ENCODE results near the gene TSHZ3.

Gene TSHZ3

DNA sequence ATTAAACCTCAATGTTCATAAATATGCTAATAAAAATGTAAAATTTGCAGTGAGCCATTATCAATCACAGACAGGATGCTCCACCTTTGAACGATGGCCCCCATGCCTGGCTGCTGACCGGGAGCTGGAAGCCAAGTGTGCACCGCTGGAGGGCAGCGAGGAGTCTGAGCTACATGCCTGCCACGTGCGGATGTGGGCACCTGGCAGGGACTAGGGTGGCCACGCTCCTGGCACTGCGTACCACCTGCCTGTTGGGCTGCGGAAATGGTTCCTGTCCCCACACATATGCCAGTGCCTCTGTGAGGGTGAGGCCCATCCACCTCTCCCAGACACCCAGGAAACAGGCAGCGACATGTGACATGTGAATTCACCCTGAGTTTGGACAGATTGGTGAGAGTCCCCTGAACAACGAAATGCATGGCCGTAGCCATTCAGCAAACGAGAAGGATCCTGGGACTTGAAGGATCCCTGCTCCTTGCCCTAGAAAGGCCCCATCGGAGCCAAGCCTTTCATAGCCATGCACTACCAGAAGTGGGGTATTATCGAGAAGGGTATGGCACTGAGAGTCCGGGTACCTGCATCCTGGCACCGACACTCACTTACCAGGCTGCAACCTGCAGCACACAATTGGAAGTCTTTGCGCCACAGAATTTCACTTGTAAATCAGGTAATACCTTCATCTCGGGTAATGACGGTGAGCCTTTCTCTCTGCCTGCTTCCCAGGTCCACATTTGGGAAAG is 35.8 kb downstream of the TSHZ3 start:
- DNase-seq: no peak

DNA sequence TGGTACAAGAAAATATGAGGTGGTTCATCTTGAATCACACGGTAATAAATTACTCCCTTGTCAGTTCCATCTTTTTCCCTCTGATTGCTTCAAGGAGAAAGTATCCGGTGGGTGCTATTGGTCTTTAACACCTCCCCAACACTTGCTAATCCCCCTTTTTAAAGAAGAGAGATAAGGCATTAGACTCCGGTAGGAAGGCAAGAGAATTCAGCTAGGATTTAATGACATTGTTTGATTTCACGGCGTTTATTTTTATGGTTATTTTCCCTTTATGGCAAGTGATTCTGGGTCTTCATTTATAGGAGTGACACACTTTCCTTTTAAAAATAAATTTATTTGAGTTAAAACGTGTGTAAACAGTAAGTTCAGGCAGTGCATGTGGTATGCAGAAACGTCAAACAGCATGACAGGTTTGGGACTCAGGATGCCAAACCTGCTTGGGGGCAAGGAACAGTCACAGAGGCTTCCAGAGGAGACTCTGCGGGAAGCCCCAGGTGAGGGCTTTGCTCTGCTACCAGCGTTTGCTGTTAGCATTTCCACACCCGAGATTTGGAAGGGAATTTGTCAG is 36.5 kb downstream of the TSHZ3 start:
- DNase-seq: no peak

DNA sequence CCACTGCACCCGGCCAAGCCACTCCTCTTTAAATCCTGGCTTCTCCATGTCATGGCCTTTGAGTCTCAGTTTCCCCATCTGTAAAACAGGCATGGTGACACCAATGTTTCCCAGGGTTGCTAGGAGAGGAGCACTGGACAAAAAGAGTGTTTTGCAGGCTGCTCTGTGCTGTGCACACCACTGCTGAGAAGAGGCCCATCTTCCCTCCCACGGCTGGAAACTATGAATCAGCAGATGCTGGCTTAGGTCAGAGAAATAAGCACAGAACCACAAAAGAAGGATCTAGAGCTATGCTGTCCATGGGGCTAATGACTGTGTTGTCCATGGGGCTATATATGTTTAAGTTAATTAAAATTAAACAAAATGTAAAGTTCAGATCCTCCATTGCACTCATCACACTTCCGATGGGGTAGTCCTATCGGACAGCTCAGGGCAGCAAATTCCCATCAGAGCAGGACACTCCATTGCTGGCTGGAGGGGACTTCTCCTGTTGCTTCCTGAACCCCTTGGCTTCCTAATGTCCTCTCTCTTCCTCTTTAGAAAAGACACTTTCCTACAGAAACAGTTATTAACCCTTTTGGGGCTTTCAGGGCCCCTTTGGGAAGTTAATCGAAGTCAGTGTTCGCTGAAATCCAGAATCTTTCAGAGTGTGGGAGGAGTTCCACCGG is 37.1 kb downstream of the TSHZ3 start:
- no peak for DNase-seq

DNA sequence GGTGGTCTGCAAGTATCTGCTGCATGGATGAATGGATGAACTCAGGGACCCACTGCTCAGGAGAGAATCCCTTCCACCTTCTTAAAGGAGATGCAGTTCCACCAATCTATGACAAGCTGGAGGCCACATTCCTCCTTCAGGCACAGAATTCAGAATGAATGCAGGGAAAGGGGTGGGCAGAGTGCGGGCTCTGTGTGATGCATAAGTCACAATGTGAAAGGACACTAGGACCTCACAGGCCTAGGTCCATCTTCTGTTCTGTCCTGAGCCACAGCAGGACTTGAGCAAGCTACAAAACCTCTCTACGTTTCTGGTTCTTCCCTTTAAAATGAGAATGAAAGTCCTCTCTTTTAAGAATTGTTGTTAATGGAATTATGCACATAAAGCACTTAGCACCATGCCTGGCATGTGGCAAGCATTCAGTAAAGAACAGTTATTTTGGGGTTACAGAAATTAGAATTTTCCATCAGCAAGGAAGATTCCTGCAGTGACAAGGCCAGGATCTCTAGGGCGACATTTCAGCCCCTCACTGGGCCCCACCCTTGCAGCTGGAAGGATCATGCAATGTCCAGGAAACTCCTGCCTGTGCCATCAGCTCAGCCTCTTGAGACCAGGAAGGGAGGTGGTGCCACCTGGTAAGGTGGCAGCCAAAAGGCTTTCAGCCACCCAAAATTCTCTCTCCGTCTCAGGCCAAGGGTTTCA is 38.7 kb downstream of the TSHZ3 start:
- no peak for DNase-seq

DNA sequence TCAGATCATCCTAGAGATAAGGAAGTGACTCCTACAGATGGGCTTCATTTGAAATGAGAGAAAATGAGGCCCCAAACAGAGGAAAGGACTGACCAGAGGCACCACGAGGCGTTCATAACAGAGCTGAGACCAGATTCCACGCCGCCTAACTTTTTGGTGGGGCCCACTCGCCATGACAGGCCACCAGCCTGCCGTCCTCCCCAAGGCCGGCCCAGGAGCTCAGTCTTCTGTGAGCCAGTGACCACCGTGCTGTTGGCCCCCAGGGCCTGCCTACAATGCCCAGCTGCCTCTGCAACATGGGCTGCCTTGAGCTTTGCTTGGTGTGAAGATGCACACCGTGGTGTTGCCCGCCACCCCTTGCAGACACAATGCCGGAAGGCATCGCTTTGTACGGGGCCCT is 40.5 kb downstream of the TSHZ3 start:
- DNase-seq: no peak

DNA sequence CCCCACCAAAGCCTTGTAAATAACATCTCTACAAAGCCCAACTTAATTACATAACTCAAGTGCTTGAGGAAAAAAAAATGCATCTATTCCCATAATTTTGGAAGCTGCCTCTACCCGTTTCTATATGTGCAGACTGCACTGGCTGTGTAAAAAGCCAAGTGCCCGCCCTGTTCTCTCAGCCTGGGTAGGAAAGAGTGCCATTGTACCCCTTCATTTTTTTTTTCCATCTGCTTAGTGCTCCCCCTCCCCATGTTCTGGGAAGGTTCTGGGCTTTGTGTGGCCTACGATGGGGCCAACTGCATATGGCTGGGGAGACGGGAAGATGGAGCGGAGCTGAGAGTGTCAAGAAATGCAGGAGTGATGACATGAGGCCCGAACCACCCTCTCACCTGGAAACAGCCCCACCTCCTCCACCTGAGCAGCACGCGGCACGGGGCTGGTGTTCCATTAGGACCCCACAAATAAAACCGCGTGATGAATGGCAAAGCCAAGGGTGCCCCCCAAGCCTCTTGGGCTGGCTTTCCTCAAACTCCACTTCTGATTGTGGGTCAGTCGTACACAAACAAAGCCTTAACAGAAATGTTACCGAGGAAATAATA is 42.1 kb downstream of the TSHZ3 start:
- DNase-seq: no peak

DNA sequence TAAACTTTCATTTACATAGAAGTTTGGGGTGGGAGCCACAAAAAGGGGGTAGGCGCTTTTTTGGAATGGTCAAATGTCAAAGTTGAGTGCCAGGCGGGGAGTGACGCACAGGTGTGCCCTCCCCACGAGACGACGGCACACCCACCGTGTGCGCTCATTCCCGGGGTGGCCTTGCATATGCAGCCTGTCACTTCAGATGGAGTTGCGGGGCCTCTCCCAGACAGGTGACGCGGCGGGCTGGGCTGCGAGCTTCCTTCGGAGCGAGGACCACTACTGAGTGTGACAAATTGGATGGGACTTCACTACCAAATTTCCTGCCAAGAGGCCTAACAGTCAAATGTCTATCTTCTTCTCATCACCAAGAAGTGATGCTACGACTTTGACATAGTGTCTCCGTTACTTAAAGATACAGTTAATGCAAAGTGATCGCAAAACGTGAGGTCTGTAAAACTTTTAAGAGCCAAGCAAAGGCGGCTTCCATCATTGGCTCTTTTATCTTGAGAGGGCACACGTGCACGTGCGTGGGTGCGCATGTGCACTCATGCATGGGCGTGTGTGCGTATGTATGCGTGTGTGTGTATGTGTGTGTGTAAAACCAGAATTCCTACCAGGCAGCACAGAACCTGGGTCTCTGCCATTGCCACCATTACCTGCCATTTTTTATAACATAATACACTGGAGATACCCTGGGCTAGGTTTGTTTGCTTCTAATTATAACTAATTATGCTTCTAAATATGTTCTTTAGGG is 43.1 kb downstream of the TSHZ3 start:
- no peak for DNase-seq

DNA sequence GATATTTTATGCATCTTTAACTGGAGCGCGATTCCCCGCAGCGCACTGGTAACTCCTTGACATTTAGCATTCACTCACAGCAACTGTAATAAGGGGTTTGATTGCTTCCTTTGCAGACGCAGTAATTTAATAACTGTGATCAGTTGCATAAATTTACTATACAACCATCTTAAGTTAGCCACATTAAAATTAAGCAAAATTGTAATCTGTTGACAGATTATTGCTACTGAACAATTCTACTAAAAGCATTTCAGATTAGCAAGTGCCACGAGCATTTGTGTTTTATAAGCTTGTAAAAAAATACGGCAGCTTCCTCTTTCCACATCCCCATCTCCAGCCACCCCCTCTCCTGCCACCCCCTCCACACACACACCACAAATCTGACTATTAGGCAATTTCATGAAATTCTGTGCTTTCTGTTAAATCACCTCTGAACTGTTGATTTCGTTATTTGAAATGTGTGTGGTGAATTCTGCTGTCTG is 44.4 kb downstream of the TSHZ3 start:
- no peak for DNase-seq

DNA sequence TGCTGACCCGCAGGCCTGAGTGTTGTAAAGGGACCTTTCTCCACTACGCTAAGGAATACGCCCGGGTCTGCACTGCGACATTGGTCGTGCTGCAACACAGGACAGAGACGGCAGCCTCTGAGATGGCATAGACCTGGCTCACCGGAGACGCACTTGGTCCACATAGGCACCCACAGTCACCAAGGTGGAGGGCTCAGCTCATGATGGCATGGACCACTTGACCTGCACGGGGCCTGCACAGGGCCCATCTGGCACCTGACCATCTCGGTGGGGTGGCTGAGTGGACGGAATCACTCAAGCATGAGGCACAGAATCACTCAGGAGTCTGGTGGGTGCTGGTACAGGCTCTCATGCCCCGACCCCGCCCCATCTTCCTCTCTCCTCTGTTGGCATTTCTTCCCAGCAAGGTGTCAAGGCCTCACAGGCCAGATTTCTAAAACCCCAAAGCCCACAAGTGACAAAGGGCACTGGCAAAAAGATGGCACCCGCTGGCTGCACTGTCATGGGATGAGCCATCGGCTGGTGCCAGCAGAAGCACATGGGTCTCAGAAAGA is 45.9 kb downstream of the TSHZ3 start:
- no peak for DNase-seq

DNA sequence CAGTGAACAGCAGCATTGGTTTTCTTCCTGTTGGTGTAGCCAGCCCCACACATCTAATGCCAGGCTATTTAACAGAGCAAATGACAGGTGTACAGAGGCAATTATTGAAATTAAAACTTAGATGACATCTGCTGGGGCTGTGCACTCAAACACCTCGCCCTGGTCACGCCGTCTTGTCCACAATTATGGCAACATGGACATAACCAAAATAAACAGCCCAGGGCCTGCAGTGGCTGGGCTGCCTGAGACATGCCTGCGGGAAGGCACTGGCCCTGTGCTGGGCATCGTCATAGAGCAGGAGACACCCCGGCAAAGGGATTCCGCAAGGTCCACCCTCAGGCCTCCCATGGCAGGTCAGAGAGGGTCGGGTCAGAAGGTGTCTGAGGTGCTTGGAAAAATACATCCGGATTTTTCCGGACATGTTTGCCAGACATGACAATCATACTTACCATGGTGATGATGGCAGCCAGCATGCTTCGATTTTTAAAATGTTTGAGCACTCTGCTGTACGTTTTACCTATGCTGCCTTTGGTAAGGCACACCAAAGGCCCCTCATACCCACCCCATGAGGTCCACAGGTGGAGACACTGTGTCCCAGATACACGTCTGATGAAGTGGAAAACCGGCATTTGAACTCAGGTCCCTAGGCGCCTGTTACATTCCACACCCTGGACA is 47.8 kb downstream of the TSHZ3 start:
- no peak for DNase-seq

DNA sequence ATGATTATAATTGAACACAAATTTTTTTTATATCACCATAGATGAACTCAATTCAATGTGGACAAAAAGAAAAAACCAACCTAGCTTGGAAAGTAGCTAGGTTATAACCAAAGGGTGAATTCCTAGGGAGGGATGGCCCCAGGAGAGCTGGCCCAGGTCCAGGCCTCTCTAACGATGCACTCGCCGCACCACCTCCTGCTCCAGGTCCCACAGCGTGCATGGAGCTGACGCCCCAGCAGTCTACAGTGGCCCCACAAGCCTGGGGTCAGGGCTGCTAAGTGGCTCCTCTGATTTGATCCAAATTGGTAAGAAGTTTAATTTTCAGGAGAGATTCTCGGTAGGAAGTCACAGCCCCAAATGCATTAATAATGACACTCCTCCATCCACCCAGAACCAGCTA is 48.8 kb downstream of the TSHZ3 start:
- no peak for DNase-seq

DNA sequence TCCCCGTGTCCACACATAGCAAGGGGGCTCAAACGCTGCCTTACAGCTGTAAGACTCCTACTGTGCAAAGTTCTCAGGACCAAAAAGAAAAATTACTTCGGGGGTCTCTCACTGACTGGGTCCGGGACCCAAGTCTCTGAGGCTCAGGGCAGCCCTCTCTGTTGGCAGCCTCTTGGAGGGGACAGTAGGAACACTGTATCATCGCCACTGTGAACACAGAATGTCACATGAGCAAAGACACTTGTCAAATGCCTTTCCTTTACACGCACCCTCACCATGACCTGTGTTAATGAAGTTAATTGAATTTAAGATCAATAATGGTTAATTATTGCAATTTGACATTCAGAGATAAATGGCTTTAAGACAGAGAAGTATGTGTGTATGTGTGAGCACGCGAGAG is 49.6 kb downstream of the TSHZ3 start:
- DNase-seq: no peak

DNA sequence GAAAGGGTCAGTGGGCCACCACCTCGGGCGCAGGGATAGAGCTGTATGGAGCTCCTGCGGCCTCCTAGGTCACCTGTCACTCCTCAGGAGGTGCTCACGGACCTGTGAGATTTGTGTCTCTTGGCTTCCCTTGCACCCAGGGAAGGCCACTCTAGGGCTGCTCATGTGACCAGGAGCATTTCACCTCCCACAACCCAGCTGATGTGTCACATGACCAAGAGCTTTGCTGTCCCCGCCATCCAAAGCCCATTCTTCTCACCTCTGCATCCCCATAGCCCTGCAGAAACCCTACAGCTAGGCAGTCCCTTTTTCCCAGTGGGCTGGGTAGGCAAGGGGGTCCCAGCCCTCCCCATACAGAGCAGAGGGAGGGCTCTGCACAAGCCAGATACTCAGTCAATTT is 51.2 kb downstream of the TSHZ3 start:
- DNase-seq: no peak

DNA sequence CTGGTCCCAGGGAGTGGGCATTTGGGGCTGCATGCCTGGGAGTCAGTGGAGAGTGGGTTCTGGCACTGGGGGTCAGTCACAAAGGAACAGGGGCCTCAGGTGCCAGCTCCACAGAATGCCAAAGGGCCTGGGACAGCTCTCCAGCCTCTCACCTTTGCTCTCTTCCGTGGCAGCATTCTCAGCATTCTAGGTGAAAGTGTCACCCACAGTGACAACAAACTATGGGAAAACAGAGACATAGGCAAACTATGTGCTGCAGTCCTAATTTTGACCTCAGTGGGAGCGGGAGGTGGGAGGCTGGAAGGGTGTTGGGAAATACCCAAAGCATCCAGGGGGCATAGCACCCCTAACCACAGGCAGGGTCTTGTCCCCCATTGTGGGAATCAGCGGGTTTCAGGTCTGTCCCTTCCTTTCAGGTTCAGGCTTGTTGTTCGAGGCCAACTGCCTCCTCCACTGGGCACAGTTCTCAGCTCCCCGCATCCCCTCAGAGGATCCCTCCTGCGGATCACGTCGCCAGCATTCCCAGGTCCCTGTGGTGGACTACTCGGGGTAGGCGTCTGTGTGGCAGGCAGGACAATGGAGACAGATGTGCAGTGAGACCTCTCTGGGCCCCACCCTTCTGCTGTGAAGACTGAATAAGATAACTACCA is 52.4 kb downstream of the TSHZ3 start:
- no peak for DNase-seq

DNA sequence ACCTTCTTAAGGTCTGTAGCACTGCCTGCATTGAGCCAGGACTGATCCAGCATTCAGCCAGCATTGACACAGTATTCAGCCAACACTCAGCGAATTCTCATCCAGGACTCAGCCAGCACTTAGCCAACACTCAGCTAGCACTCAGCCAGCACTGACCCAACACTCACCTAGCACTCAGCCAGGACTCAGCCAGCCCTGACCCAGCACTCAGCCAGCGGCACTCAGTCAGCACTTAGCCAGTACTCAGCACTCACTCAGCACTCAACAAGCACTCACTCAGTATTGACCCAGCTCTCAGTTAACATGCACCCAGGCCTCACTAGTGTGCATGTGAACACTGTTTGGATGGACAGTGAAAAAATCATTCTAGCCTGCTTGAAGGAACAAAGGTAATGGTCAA is 55.0 kb downstream of the TSHZ3 start:
- DNase-seq: no peak

DNA sequence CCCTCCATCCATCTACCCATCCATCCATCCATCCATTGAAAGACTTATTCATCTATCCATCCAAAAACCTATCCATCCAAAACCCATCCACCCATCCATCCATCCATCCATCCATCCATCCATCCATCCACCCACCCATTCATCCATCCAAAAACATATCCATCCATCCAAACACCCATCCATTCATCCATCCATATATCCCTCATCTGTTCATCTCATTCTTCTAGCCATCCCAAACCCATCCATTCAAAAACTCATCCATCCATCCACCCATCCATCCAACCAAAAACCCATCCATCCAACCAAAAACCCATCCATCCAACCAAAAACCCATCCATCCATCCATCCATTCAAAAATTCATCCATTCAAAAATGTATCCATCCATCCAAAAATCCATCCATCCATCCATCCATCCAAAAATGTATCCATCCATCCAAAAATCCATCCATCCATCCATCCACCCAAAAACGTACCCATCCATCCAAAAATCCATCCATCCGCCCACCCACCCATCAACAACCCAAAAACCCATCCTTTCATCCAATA is 56.5 kb downstream of the TSHZ3 start:
- no peak for DNase-seq

DNA sequence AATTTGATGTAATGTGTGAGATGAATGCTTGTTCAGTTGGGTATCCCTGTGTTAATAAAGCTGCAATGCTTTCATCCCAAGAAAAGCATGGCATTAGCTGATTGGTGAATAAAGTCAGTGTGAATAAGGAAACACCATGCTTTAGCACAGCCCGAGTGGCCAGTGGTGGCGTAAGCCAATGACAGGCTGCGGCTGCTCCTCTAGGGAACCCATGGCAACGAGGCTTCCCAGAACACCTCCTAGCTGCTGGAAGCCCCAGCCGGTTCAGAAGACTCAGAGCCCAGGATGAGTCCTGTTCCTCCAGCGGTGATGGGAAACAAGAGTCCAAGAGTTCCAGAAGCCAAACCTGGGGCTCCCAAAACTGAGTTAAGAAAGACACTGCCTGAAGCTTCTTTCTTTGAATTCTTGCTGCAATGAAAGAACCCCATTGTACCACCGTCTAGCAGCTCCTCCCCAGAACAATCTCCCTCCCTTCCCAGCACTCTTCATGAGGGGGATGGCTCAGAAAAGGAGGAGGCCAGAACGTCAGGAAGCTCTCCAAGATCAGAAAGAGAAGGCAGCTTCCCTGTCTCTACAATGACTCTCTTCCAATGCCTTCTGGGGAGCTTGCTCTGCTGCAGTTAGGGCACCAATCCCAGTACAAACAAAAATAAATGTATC is 58.2 kb downstream of the TSHZ3 start:
- peak; percentile 2 for DNase-seq

DNA sequence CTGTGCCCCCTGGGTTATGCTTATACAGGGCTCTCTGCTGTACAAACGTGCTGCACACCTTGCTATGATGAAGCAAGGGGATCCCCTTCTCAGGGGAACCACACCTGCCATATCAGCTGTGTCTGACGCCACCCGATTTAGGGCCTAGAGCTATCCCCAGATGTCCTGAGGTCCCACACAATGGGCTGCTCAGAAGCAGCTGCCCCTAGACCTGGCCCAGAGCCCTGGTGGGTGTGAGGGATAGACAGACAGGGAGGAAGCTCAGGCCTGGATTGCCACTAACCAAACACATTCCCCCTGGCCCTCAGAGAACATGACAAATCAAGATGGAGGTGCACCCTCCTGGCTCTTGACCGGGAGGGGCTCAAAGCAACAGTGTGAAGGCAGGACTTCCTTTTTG is 59.3 kb downstream of the TSHZ3 start:
- DNase-seq: no peak

DNA sequence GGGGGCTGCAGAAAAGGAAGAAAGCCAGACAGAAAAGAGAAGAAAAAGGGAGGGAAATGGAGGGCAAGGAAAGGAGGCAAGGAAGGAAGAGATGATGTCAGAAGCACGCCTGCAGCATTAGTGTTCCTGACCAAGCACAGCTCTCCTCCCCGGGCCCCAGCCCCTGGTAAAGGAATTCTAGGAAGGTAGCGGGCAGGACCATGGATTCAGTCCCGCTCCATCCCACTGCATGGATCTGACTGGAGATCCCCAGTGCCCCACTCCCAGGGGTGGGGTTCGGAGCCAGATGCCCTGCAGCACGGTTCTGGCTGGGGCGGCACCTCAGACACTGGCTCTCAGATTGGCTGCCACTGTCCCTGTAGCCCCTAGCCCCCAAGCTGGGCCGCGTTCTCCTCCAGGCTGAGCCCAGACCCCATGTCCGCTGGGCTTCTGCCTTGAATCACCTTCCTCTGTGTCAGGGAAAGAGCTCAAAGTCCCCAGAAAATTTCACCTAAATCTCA is 59.8 kb downstream of the TSHZ3 start:
- DNase-seq: no peak

DNA sequence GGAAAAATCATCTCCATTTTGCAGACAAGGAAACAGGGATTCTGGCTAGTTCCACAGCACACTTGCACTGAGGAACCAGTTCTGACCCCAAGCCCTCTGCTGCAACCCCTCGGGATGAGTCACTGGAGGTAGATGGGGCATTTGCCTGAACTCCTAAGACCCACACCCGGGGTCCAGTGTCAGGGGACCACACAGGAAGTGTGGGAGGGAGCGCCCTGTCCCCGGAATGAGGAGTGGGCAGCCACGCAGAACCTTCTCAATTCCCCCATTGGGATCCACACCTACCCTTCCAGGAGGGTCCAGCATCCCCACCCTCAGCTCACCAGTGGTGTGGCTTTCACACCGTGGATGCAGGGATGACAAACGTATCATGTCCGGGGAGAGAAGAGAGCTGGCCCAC is 62.7 kb downstream of the TSHZ3 start:
- DNase-seq: no peak
